Mesothelial cell of epicardium (in vitro differentiated cells): ENCODE data around the gene ENSA. TPM values are rescaled to one million over a fixed set of nuclear protein-coding genes. Genes with fewer than 3 reads are reported as not detected.
"Not testable (repeated sequence)": the region's sequence is repeated elsewhere in the genome, so short reads cannot be mapped to it uniquely, and the experiment has no call there.

ENCODE experiments used
- DNase-seq, 2 experiments: peaks; one replicate each; pipeline ENCODE4 v3.0.0; 2021; ENCODE audit warnings: low spot score in 2 of 2; ENCODE audit not compliant: unreplicated experiment in 2 of 2
- H3K27ac Mint-ChIP-seq: 2 replicates; pipeline ENCODE4 v1.8.0; 2021; ENCODE audit warnings: mixed read lengths
- H3K27me3 Mint-ChIP-seq: 2 replicates; pipeline ENCODE4 v1.8.0; 2021; ENCODE audit warnings: low read depth, mixed read lengths
- H3K36me3 Mint-ChIP-seq: 2 replicates; pipeline ENCODE4 v1.8.0; 2021; ENCODE audit warnings: mixed read lengths
- H3K4me1 Mint-ChIP-seq: 2 replicates; pipeline ENCODE4 v1.8.0; 2021; ENCODE audit warnings: mixed read lengths
- H3K4me3 Mint-ChIP-seq: 2 replicates; pipeline ENCODE4 v1.8.0; 2021; ENCODE audit warnings: mild to moderate bottlenecking, moderate library complexity, mixed read lengths
- H3K9me3 Mint-ChIP-seq: 2 replicates; pipeline ENCODE4 v1.8.0; 2021; ENCODE audit warnings: mixed read lengths
- total RNA-seq: library from RNA; stranded (reverse); gene quantifications from 3 replicates; pipeline ENCODE4 v1.2.1, GENCODE V29; 2021
- TF ChIP-seq, protein P1 (sequence below): fragments of 200-600 bp; sonication (generic); IDR thresholded peaks from one replicate; pipeline ENCODE4 v1.5.0; 2021; ENCODE audit warnings: antibody characterized with exemption; ENCODE audit not compliant: unreplicated experiment

ENSA gene
- total RNA-seq, 1 donor from 2014 or later, result 117 TPM

DNA sequence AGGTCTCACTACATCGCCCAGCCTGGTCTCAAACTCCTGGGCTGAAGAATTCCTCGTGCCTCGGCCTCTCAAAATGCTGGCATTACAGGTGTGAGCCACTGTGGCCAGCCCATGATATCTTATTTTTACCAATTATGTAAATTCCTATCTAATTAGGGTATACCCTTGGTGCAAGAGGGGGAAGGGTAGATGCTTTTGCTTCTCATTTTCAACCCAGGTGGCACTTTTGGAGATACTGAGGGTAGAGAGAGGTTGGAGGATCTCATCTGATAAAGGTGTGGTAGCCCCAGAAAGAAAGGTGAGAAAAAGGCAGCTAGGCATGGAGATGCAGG lies 17.4 kb downstream of the ENSA start:
- Mint-ChIP-seq H3K4me1 (peaks cover 9% of the 10 kb centered on the region), H3K9me3 (no peaks in the 10 kb centered on the region), H3K27me3 (no peaks in the 10 kb centered on the region), H3K4me3 (no peak overlapping the region), H3K36me3 (peaks cover 28% of the 10 kb centered on the region), H3K27ac (peak overlapping the region; percentile 83)
- no peak for DNase-seq
- TF ChIP-seq, protein P1, sequence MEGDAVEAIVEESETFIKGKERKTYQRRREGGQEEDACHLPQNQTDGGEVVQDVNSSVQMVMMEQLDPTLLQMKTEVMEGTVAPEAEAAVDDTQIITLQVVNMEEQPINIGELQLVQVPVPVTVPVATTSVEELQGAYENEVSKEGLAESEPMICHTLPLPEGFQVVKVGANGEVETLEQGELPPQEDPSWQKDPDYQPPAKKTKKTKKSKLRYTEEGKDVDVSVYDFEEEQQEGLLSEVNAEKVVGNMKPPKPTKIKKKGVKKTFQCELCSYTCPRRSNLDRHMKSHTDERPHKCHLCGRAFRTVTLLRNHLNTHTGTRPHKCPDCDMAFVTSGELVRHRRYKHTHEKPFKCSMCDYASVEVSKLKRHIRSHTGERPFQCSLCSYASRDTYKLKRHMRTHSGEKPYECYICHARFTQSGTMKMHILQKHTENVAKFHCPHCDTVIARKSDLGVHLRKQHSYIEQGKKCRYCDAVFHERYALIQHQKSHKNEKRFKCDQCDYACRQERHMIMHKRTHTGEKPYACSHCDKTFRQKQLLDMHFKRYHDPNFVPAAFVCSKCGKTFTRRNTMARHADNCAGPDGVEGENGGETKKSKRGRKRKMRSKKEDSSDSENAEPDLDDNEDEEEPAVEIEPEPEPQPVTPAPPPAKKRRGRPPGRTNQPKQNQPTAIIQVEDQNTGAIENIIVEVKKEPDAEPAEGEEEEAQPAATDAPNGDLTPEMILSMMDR, result no peak

DNA sequence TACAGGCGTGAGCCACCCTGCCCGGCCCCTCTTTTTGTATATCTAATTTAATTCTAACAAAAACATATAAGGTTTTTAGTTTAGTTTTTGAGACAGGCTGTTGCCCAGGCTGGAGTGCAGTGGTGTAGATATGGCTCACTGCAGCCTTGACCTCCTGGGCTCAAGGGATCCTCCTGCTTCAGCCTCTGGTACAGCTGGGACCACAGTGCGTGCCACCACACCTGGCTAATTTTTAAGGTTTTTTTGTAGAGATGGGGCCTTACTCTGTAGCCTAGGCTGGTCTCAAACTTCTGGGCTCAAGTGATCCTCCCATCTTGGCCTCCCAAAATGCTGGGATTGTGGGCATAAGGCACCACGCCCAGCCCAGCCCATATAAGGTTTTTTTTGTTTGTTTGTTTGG lies 18.8 kb downstream of the ENSA start:
- no peaks in the 10 kb centered on the region for H3K27me3 Mint-ChIP-seq
- no peak overlapping the region for H3K27ac Mint-ChIP-seq
- H3K36me3 Mint-ChIP-seq, result peaks cover 15% of the 10 kb centered on the region

DNA sequence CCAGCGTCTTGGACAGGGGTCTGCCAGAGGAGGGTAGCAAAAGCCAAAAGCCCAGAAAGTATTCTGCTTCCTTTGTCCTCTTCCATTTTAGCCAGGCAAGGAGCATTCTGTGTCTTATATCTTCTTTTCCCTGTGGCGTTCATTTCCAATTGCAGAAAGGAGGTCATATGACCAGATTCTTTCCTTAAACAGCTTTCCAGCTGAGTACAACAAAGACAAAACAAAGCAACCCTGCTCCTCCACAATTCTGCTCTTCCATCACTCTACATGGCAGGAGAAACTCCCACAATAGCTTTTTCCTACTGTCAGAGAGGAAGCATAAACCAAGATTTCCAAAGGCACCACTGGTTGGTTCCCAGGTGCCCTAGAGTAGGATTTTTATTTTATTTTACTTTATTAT lies 19.7 kb downstream of the ENSA start:
- H3K27me3 Mint-ChIP-seq, result no peaks in the 10 kb centered on the region
- peak overlapping the region; percentile 92 for H3K27ac Mint-ChIP-seq
- no peak for DNase-seq
- no peaks in the 10 kb centered on the region for H3K9me3 Mint-ChIP-seq
- peaks cover 10% of the 10 kb centered on the region for H3K4me1 Mint-ChIP-seq
- H3K4me3 Mint-ChIP-seq, result no peak overlapping the region
- H3K36me3 Mint-ChIP-seq, result peaks cover 10% of the 10 kb centered on the region
- TF ChIP-seq, protein P1, result no peak

More for the DNA sequence above, 18.8 kb downstream of the ENSA start:
- H3K4me1 Mint-ChIP-seq, result peaks cover 9% of the 10 kb centered on the region
- H3K9me3 Mint-ChIP-seq, result no peaks in the 10 kb centered on the region
- TF ChIP-seq, protein P1, result no peak
- no peak overlapping the region for H3K4me3 Mint-ChIP-seq
- DNase-seq, result no peak

DNA sequence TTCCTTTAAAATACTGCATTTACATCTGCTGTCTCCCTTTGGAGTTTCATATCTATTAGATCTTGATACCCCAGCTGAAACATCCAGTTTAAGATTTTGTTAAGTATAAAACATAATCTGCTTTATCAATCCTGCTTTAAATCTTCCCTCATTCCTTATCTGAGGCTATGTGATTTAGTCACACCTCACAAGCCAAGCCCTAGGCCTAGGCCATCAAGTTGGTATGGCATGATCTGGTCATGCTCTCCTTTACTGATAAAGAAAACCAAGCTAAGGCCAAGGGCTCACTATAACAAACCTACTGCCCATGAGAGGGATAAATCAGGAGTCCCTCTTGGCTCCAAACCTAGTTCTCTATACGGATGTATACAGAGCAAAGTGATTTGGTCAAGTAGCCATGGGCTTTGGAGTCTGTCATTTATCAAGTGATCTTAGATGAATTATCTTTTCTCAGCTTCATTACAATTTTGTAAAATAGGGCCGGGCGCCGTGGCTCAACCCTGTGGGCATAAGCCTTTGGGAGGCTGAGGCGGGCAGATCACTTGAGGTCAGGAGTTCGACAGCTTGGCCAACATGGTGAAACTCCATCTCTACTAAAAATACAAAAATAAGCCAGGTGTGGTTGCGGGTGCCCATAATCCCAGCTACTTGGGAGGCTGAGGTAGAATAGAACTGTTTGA lies 22.8 kb downstream of the ENSA start:
- Mint-ChIP-seq H3K4me1 (peaks cover 19% of the 10 kb centered on the region), H3K27ac (peak overlapping the region; percentile 44), H3K4me3 (no peak overlapping the region), H3K36me3 (peaks cover 3% of the 10 kb centered on the region), H3K27me3 (no peaks in the 10 kb centered on the region), H3K9me3 (no peaks in the 10 kb centered on the region)
- no peak for DNase-seq
- TF ChIP-seq, protein P1, result no peak

DNA sequence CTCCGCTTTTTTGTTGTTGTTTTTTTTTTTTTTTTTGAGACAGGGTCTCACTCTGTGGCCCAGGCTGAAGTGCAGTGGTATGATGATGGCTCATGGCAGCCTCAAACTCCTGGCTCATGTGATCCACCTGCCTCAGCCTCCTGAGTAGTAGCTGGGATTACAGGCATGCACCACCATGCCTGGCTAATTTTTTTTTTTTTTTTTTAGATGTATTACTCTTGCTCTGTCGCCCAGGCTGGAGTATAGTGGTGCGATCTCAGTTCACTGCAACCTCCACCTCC lies 24.0 kb downstream of the ENSA start:
- Mint-ChIP-seq H3K27ac (peak overlapping the region; percentile 16), H3K4me1 (peaks cover 15% of the 10 kb centered on the region)
- H3K27me3 Mint-ChIP-seq, H3K36me3 Mint-ChIP-seq, DNase-seq, H3K4me3 Mint-ChIP-seq, H3K9me3 Mint-ChIP-seq: not testable (repeated sequence)

DNA sequence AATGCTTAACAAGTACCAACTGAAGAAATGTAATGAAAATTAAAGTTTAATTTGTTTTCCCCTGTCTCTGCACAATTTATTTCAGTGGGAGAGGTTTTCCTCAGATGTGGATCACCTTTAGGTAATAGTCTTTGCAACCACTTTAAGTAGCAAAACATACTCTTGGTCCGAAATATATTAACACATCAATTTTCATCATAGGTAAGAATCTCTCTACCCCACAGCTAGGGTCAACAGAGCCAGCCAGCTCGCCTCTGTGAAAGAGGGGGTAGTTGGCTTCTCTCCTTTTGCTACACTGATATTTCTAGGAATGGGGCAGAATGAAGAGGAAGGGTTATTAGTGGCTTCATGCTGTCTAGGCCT lies 25.2 kb downstream of the ENSA start:
- Mint-ChIP-seq H3K27ac (peak overlapping the region; percentile 93), H3K9me3 (no peaks in the 10 kb centered on the region), H3K4me3 (no peak overlapping the region), H3K36me3 (peaks cover 7% of the 10 kb centered on the region), H3K4me1 (peaks cover 11% of the 10 kb centered on the region), H3K27me3 (no peaks in the 10 kb centered on the region)
- TF ChIP-seq, protein P1, result no peak
- DNase-seq, result no peak
